ENCODE results near the gene B3GALT6. TPM values are rescaled to one million over a fixed set of nuclear protein-coding genes. Genes with fewer than 3 reads are reported as not detected.

Gene B3GALT6
- total RNA-seq, 1 experiment from 2014 or later, result 74.0 TPM

- Histone ChIP-seq H3K9me3 (ENCODE audit: low read length) (no peaks in the 10 kb centered on the region), H3F3A (ENCODE audit: low read length, unreplicated experiment) (no peaks in the 10 kb centered on the region), H3K36me3 (ENCODE audit: low read depth, low read length) (no peaks in the 10 kb centered on the region), H3K4me1 (ENCODE audit: insufficient read depth, low read length) (peaks cover 32% of the 10 kb centered on the region), H3K9me2 (replicated peaks; ENCODE audit: low read length) (no peaks in the 10 kb centered on the region), H3K79me2 (ENCODE audit: low read length) (peaks cover 9% of the 10 kb centered on the region; the same call in 1 of the 2 replicates), H3K27me3 (ENCODE audit: low read length) (no peaks in the 10 kb centered on the region), H4K20me1 (ENCODE audit: low read length) (no peaks in the 10 kb centered on the region), H3K9ac (ENCODE audit: low read length) (no peak overlapping the region), H3K4me2 (ENCODE audit: low read length) (no peak overlapping the region), H3K4me3 (ENCODE audit: low read length) (no peak overlapping the region), H2AFZ (ENCODE audit: low read length) (no peak overlapping the region), H3K27ac (ENCODE audit: low read length) (no peak overlapping the region)
- no peak for TF ChIP-seq EZH2 (IDR thresholded peaks at IDR 0.05; ENCODE audit: low read length, unreplicated experiment)
- TF ChIP-seq EZH2phosphoT487 (IDR thresholded peaks at IDR 0.05; ENCODE audit: borderline replicate concordance, low read length), result no peak
- TF ChIP-seq, protein P1, sequence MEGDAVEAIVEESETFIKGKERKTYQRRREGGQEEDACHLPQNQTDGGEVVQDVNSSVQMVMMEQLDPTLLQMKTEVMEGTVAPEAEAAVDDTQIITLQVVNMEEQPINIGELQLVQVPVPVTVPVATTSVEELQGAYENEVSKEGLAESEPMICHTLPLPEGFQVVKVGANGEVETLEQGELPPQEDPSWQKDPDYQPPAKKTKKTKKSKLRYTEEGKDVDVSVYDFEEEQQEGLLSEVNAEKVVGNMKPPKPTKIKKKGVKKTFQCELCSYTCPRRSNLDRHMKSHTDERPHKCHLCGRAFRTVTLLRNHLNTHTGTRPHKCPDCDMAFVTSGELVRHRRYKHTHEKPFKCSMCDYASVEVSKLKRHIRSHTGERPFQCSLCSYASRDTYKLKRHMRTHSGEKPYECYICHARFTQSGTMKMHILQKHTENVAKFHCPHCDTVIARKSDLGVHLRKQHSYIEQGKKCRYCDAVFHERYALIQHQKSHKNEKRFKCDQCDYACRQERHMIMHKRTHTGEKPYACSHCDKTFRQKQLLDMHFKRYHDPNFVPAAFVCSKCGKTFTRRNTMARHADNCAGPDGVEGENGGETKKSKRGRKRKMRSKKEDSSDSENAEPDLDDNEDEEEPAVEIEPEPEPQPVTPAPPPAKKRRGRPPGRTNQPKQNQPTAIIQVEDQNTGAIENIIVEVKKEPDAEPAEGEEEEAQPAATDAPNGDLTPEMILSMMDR (conservative IDR thresholded peaks at IDR 0.05; ENCODE audit: low read depth, low read length), result no peak
- no peak for ATAC-seq
- POLR2A ChIA-PET (ENCODE audit: unreplicated experiment), result no interaction called here
- no peak for DNase-seq
- BruUV-seq (replicated peaks), result no TSS peak
- CTCF ChIA-PET, result no interaction called here
- intact Hi-C loops (cut with micrococcal nuclease), result no loop called here
Measured at GRCh38 chr1:1278620-1279019, 46.6 kb downstream of the B3GALT6 start.

- ChIA-PET CTCF (no interaction called here), POLR2A (ENCODE audit: unreplicated experiment) (no interaction called here)
- Histone ChIP-seq H3K9me2 (replicated peaks; ENCODE audit: low read length) (no peaks in the 10 kb centered on the region), H3K27ac (ENCODE audit: low read length) (no peak overlapping the region), H4K20me1 (ENCODE audit: low read length) (no peaks in the 10 kb centered on the region), H3K4me3 (ENCODE audit: low read length) (no peak overlapping the region), H3K4me1 (ENCODE audit: insufficient read depth, low read length) (peaks cover 34% of the 10 kb centered on the region), H3F3A (ENCODE audit: low read length, unreplicated experiment) (no peaks in the 10 kb centered on the region), H3K9me3 (ENCODE audit: low read length) (no peaks in the 10 kb centered on the region), H2AFZ (ENCODE audit: low read length) (no peak overlapping the region), H3K79me2 (ENCODE audit: low read length) (peaks cover 9% of the 10 kb centered on the region; the same call in 1 of the 2 replicates), H3K4me2 (ENCODE audit: low read length) (no peak overlapping the region), H3K9ac (ENCODE audit: low read length) (no peak overlapping the region), H3K27me3 (ENCODE audit: low read length) (no peaks in the 10 kb centered on the region), H3K36me3 (ENCODE audit: low read depth, low read length) (no peaks in the 10 kb centered on the region)
- BruUV-seq (replicated peaks), result no TSS peak
- TF ChIP-seq EZH2phosphoT487 (IDR thresholded peaks at IDR 0.05; ENCODE audit: borderline replicate concordance, low read length) (no peak), EZH2 (IDR thresholded peaks at IDR 0.05; ENCODE audit: low read length, unreplicated experiment) (no peak)
- TF ChIP-seq, protein P1 (conservative IDR thresholded peaks at IDR 0.05; ENCODE audit: low read depth, low read length), result no peak
- ATAC-seq, result no peak
- DNase-seq, result no peak
- intact Hi-C loops (cut with micrococcal nuclease), result no loop called here
Measured at GRCh38 chr1:1279028-1279427, 47.0 kb downstream of the B3GALT6 start.

DNA sequence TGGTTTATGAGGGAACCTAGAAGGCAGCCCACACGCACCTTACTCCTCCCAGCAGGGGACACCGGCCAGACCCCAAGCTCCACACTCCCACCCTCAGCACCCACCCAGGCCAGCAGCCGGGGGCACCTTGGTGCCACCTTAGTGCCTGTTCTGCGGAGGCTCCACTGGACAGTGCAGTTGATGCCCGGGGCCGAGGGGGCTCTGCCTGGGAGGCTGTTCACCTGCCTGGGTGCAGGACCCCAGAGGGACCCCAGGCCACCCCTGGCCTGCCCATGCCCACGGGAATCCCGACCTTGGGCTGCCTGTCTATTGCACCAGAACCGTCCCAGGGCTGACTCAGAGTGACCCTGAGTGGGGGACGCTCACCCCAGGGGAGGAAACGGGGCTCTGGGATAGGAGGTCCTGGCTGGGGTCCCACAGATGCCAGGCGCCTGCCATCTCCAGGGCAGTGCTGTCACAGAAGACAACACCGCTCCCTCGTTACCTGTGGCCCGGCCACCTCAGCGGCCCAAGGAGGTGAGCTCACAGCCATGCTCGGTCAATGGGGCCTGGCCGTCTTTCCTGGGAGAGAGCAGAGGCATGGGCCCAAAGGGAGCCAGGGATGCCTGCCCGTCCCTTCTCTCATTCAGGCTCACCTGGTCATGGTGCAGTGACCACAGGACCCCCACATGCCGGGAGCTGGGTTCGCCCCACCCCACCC lies 48.9 kb downstream of the B3GALT6 start:
- H2AFZ ChIP-seq (ENCODE audit: low read length), result 0 out of 2 replicates have a peak overlapping the region, but pooled peaks have one; percentile 31
- intact Hi-C loops (cut with micrococcal nuclease), result no loop called here
- DNase-seq, result no peak
- H3K36me3 ChIP-seq (ENCODE audit: low read depth, low read length), result no peaks in the 10 kb centered on the region
- H3K9me2 ChIP-seq (replicated peaks; ENCODE audit: low read length), result no peaks in the 10 kb centered on the region
- H3K27ac ChIP-seq (ENCODE audit: low read length), result peak overlapping the region; percentile 82
- no peaks in the 10 kb centered on the region for H3K9me3 ChIP-seq (ENCODE audit: low read length)
- no peaks in the 10 kb centered on the region for H4K20me1 ChIP-seq (ENCODE audit: low read length)
- H3K4me3 ChIP-seq (ENCODE audit: low read length), result no peak overlapping the region
- no peak for ATAC-seq
- no peaks in the 10 kb centered on the region for H3F3A ChIP-seq (ENCODE audit: low read length, unreplicated experiment)
- no peak for TF ChIP-seq EZH2phosphoT487 (IDR thresholded peaks at IDR 0.05; ENCODE audit: borderline replicate concordance, low read length)
- no peak for TF ChIP-seq EZH2 (IDR thresholded peaks at IDR 0.05; ENCODE audit: low read length, unreplicated experiment)
- TF ChIP-seq, protein P1 (conservative IDR thresholded peaks at IDR 0.05; ENCODE audit: low read depth, low read length), result no peak
- H3K79me2 ChIP-seq (ENCODE audit: low read length), result no peaks in the 10 kb centered on the region
- no peaks in the 10 kb centered on the region for H3K27me3 ChIP-seq (ENCODE audit: low read length)
- H3K4me2 ChIP-seq (ENCODE audit: low read length), result peak overlapping the region; percentile 55
- no TSS peak for BruUV-seq (replicated peaks)
- H3K4me1 ChIP-seq (ENCODE audit: insufficient read depth, low read length), result peaks cover 24% of the 10 kb centered on the region
- peak overlapping the region; percentile 63 for H3K9ac ChIP-seq (ENCODE audit: low read length)
- CTCF ChIA-PET, result no interaction called here
- POLR2A ChIA-PET (ENCODE audit: unreplicated experiment), result no interaction called here

Measured in PC-3 (cell line).